IMR-90 (cell line): Measurements from ENCODE around the gene CPEB2. TPM values are rescaled to one million over a fixed set of nuclear protein-coding genes. Genes with fewer than 3 reads are reported as not detected.

ENCODE experiments used
- ATAC-seq: fragments of 200-7000 bp; cut with Tn5 transposase; 2 replicates; pipeline ENCODE4 v1.9.1; 2020; ENCODE audit warnings: low read depth, mild to moderate bottlenecking, moderate library complexity
- BruUV-seq: library from RNA; stranded (reverse); fragments of 400-500 nt; replicated peaks from 2 replicates; lab custom pipeline; 2021; lab: Mats Ljungman, UMichigan
- CTCF ChIA-PET: fragments of 300-600 bp; formaldehyde crosslinking; extraction: SDS; loops from one replicate; lab custom pipeline; 2021; ENCODE audit warnings: antibody characterized with exemption; lab: Yijun Ruan, JAX
- POLR2A ChIA-PET: fragments of 300-600 bp; sonication (Branson Sonifier 250); formaldehyde crosslinking; loops from one replicate; lab custom pipeline; 2022; ENCODE audit warnings: antibody characterized with exemption; ENCODE audit not compliant: unreplicated experiment; lab: Charles Lee
- DNase-seq: peaks from one replicate; pipeline ENCODE4 v3.0.0; 2013
- H2AFZ ChIP-seq: replicated peaks from 2 replicates; pipeline ENCODE3; 2013; ENCODE audit warnings: low read length, mild to moderate bottlenecking; ENCODE audit not compliant: poor library complexity
- H2AK5ac ChIP-seq: 2 replicates; pipeline ENCODE4 v1.6.1; 2013; ENCODE audit warnings: low read depth, low read length, inconsistent platforms
- H2AK9ac ChIP-seq: replicated peaks from 2 replicates; pipeline ENCODE3; 2013; ENCODE audit warnings: mild to moderate bottlenecking, low read depth, low read length, moderate library complexity; ENCODE audit not compliant: poor library complexity
- H2BK120ac ChIP-seq: 2 replicates; pipeline ENCODE4 v1.6.1; 2013; ENCODE audit warnings: low read depth, low read length, inconsistent platforms
- H2BK15ac ChIP-seq: 3 replicates; pipeline ENCODE4 v1.6.1; 2013; ENCODE audit warnings: low read depth, low read length, inconsistent platforms
- H2BK20ac ChIP-seq: 2 replicates; pipeline ENCODE4 v1.6.1; 2013; ENCODE audit warnings: low read depth, mild to moderate bottlenecking, inconsistent platforms, low read length, moderate library complexity
- H2BK5ac ChIP-seq: 2 replicates; pipeline ENCODE4 v1.6.1; 2013; ENCODE audit warnings: mild to moderate bottlenecking, low read depth, low read length, inconsistent platforms; ENCODE audit not compliant: poor library complexity, severe bottlenecking
- H3K14ac ChIP-seq: replicated peaks from 2 replicates; pipeline ENCODE4 v1.6.1; 2013; ENCODE audit warnings: low read depth, low read length, inconsistent platforms
- H3K18ac ChIP-seq: 2 replicates; pipeline ENCODE4 v1.6.1; 2013; ENCODE audit warnings: low read depth, low read length, control low read depth
- H3K23ac ChIP-seq: 2 replicates; pipeline ENCODE4 v1.6.1; 2013; ENCODE audit warnings: low read depth, low read length, inconsistent platforms
- H3K27ac ChIP-seq: 2 replicates; pipeline ENCODE4 v1.5.1; 2013; ENCODE audit warnings: mild to moderate bottlenecking, control low read depth, low read length; ENCODE audit not compliant: insufficient read depth
- H3K27me3 ChIP-seq: 2 replicates; pipeline ENCODE4 v1.6.1; 2013; ENCODE audit warnings: low read length; ENCODE audit not compliant: control insufficient read depth, insufficient read depth
- H3K36me3 ChIP-seq: 2 replicates; pipeline ENCODE4 v1.6.1; 2013; ENCODE audit warnings: low read length, mixed read lengths; ENCODE audit not compliant: control insufficient read depth, insufficient read depth
- H3K4ac ChIP-seq: 2 replicates; pipeline ENCODE4 v1.6.1; 2013; ENCODE audit warnings: low read depth, low read length, inconsistent platforms
- H3K4me1 ChIP-seq: 2 replicates; pipeline ENCODE4 v1.6.1; 2013; ENCODE audit warnings: low read length, mixed read lengths; ENCODE audit not compliant: control insufficient read depth, insufficient read depth
- H3K4me2 ChIP-seq: 2 replicates; pipeline ENCODE4 v1.6.1; 2013; ENCODE audit warnings: low read depth, mild to moderate bottlenecking, control low read depth, low read length, moderate library complexity
- H3K4me3 ChIP-seq: 2 replicates; pipeline ENCODE4 v1.5.1; 2013; ENCODE audit warnings: low read depth, mild to moderate bottlenecking, control low read depth, low read length, moderate library complexity; ENCODE audit not compliant: insufficient read depth
- H3K56ac ChIP-seq: 2 replicates; pipeline ENCODE4 v1.6.1; 2013; ENCODE audit warnings: low read length, inconsistent platforms; ENCODE audit not compliant: insufficient read depth; ENCODE audit errors: extremely low read depth
- H3K79me1 ChIP-seq, 2 experiments: 2 replicates each; pipeline ENCODE4 v1.6.1; 2013; ENCODE audit warnings: low read length in 2 of 2, inconsistent platforms in 1 of 2, low read depth in 1 of 2
- H3K9ac ChIP-seq: 2 replicates; pipeline ENCODE4 v1.6.1; 2013; ENCODE audit warnings: low read depth, low read length, control low read depth
- H3K9me1 ChIP-seq: 2 replicates; pipeline ENCODE4 v1.6.1; 2013; ENCODE audit warnings: low read length, inconsistent platforms; ENCODE audit not compliant: insufficient read depth
- H3K9me3 ChIP-seq: 2 replicates; pipeline ENCODE4 v1.6.1; 2013; ENCODE audit warnings: low read length; ENCODE audit not compliant: control insufficient read depth, insufficient read depth
- H4K20me1 ChIP-seq: 2 replicates; pipeline ENCODE4 v1.6.1; 2013; ENCODE audit warnings: low read length, inconsistent platforms; ENCODE audit not compliant: insufficient read depth
- H4K5ac ChIP-seq: 2 replicates; pipeline ENCODE4 v1.6.1; 2013; ENCODE audit warnings: mild to moderate bottlenecking, low read depth, low read length, control low read depth
- H4K8ac ChIP-seq, 2 experiments: 2 replicates each; pipeline ENCODE4 v1.6.1; 2013; ENCODE audit warnings: low read depth in 2 of 2, low read length in 2 of 2, control low read depth in 1 of 2, inconsistent platforms in 1 of 2
- H4K91ac ChIP-seq: 2 replicates; pipeline ENCODE4 v1.6.1; 2013; ENCODE audit warnings: low read depth, low read length, inconsistent platforms; ENCODE audit not compliant: insufficient read depth
- BHLHE40 ChIP-seq: fragments of 150-350 bp; IDR thresholded peaks from 2 replicates; pipeline ENCODE4 v1.6.1; 2016; ENCODE audit warnings: mild to moderate bottlenecking, low read depth, low read length
- CEBPB ChIP-seq: IDR thresholded peaks from 2 replicates; pipeline ENCODE4 v1.6.1; 2012; ENCODE audit warnings: low read depth, low read length, improper control_type of control experiment
- CHD1 ChIP-seq: IDR thresholded peaks from 2 replicates; pipeline ENCODE4 v1.6.1; 2012; ENCODE audit warnings: low read depth, low read length, improper control_type of control experiment
- ELK1 ChIP-seq: fragments of 150-350 bp; IDR thresholded peaks from 2 replicates; pipeline ENCODE4 v1.6.1; 2016; ENCODE audit warnings: low read depth, mild to moderate bottlenecking, low read length, moderate library complexity, borderline replicate concordance
- FOS ChIP-seq: fragments of 150-350 bp; IDR thresholded peaks from 2 replicates; pipeline ENCODE4 v1.6.1; 2016; ENCODE audit warnings: low read depth, low read length
- MAFK ChIP-seq: IDR thresholded peaks from 2 replicates; pipeline ENCODE4 v1.6.1; 2012; ENCODE audit warnings: low read depth, low read length, improper control_type of control experiment
- MAZ ChIP-seq: IDR thresholded peaks from 2 replicates; pipeline ENCODE4 v1.6.1; 2012; ENCODE audit warnings: low read depth, mild to moderate bottlenecking, low read length, improper control_type of control experiment, moderate library complexity, borderline replicate concordance
- MXI1 ChIP-seq: IDR thresholded peaks from 2 replicates; pipeline ENCODE4 v1.6.1; 2012; ENCODE audit warnings: low read depth, mild to moderate bottlenecking, low read length, moderate library complexity, borderline replicate concordance
- NFE2L2 ChIP-seq: fragments of 150-350 bp; IDR thresholded peaks from 2 replicates; pipeline ENCODE4 v1.6.1; 2016; ENCODE audit warnings: low read depth, mild to moderate bottlenecking, low read length
- POLR2A ChIP-seq: IDR thresholded peaks from 2 replicates; pipeline ENCODE4 v1.6.1; 2012; ENCODE audit warnings: mild to moderate bottlenecking, low read depth, low read length
- RAD21 ChIP-seq: IDR thresholded peaks from 2 replicates; pipeline ENCODE4 v1.6.1; 2012; ENCODE audit warnings: low read length, improper control_type of control experiment
- RCOR1 ChIP-seq: IDR thresholded peaks from 2 replicates; pipeline ENCODE4 v1.6.1; 2012; ENCODE audit warnings: mild to moderate bottlenecking, low read length, improper control_type of control experiment; ENCODE audit not compliant: insufficient replicate concordance
- RFX5 ChIP-seq: IDR thresholded peaks from 2 replicates; pipeline ENCODE4 v1.8.0; 2012; ENCODE audit warnings: low read depth, mild to moderate bottlenecking, low read length, moderate library complexity
- SMC3 ChIP-seq: fragments of 150-350 bp; IDR thresholded peaks from 2 replicates; pipeline ENCODE4 v1.6.1; 2016; ENCODE audit warnings: low read depth, mild to moderate bottlenecking, antibody characterized with exemption, low read length, moderate library complexity
- USF2 ChIP-seq: fragments of 150-350 bp; IDR thresholded peaks from 2 replicates; pipeline ENCODE4 v1.6.1; 2017; ENCODE audit warnings: mild to moderate bottlenecking, antibody characterized with exemption, low read length, low read depth
- WGBS, 2 experiments: methylation state at CpG; one replicate each; pipeline versions ENCODE4 v1.1.5 to v1.1.7; 2013; ENCODE audit warnings: missing lambda C conversion rate in 2 of 2; ENCODE audit not compliant: insufficient read length in 1 of 2; ENCODE audit errors: extremely low coverage in 2 of 2; 5-methylcytosine and 5-hydroxymethylcytosine counted together
- dilution Hi-C: fragments of 300-500 bp; cut with HindIII; formaldehyde crosslinking; loops from one replicate; pipeline ENCODE4 v1.14.3; 2018; ENCODE audit warnings: low sequenced_read_pairs; ENCODE audit not compliant: unreplicated experiment
- in situ Hi-C: fragments of 300-500 bp; cut with MboI; formaldehyde crosslinking; loops from 3 replicates; pipeline ENCODE4 v1.14.3; 2019; ENCODE audit warnings: low sequenced_read_pairs, inconsistent platforms, mixed read lengths
- intact Hi-C: fragments of 100-400 bp; cut with micrococcal nuclease; formaldehyde crosslinking; loops from 2 replicates; pipeline ENCODE4 v1.10.0; 2022
- polyA plus RNA-seq, 3 experiments: library from polyadenylated mRNA; depleted of rRNA; stranded (reverse); fragments of >200 nt; gene quantifications; 2 replicates each; pipeline ENCODE4 v1.2.3, GENCODE V29; 2012; ENCODE audit warnings: low replicate concordance in 1 of 3
- total RNA-seq: library from RNA; depleted of rRNA; stranded (reverse); fragments of >200 nt; gene quantifications from 2 replicates; pipeline ENCODE4 v1.2.3, GENCODE V29; 2012

CPEB2 gene
- total and polyA plus RNA-seq, 2 of the 4 experiments (the other 2 are of a cell fraction), result 10.6 to 12.0 TPM

GRCh38 chr4:15031993-15032675 lies 29.9 kb downstream of the CPEB2 start:
- Histone ChIP-seq H3K4me1 (peaks cover 7% of the 10 kb centered on the region; the same call in 1 of the 2 replicates), H3K36me3 (peaks cover 7% of the 10 kb centered on the region), H2BK15ac (peak overlapping the region; percentile 70; the same call in 1 of the 3 replicates), H3K27me3 (no peaks in the 10 kb centered on the region), H2AK9ac (no peak overlapping the region), H4K5ac (no peak overlapping the region), H2BK20ac (no peak overlapping the region), H2BK120ac (no peak overlapping the region), H4K20me1 (peaks cover 7% of the 10 kb centered on the region; the same call in 1 of the 2 replicates), H3K9me3 (no peaks in the 10 kb centered on the region), H3K18ac (no peak overlapping the region; the same call in 1 of the 2 replicates), H3K14ac (peak overlapping the region; percentile 65), H3K9ac (no peak overlapping the region), H4K8ac (peak overlapping the region in 1 of 2 experiments; percentile 61; a peak in 1 of 4 replicates), H3K27ac (peak overlapping the region; percentile 27), H3K56ac (no peak overlapping the region), H2AK5ac (no peak overlapping the region), H2AFZ (no peak overlapping the region), H3K23ac (no peak overlapping the region; the same call in none of the 2 replicates), H4K91ac (no peak overlapping the region), H3K9me1 (peaks cover 5% of the 10 kb centered on the region), H2BK5ac (peak overlapping the region; percentile 67), H3K79me1 (peaks cover 12 to 43% of the 10 kb centered on the region in 2 experiments), H3K4me3 (no peak overlapping the region), H3K4ac (0 out of 2 replicates have a peak overlapping the region, but pooled peaks have one; percentile 36), H3K4me2 (no peak overlapping the region; the same call in 1 of the 2 replicates)
- no TSS peak for BruUV-seq
- intact Hi-C loops, result no loop called here
- ChIA-PET POLR2A (no interaction called here), CTCF (no interaction called here)
- DNase-seq (peak; percentile 55), ATAC-seq (peak; percentile 64)
- dilution Hi-C loops, result no loop called here
- in situ Hi-C loops, result no loop called here
- WGBS, 2 experiments, result no CpG with 5 or more reads among the region's 2 CpGs
- TF ChIP-seq NFE2L2, result no peak
- no peak for TF ChIP-seq RAD21
- TF ChIP-seq SMC3, result no peak
- no peak for TF ChIP-seq FOS
- TF ChIP-seq MAZ, result no peak
- TF ChIP-seq RFX5, result no peak
- TF ChIP-seq POLR2A, result no peak
- no peak for TF ChIP-seq USF2
- TF ChIP-seq BHLHE40, result no peak
- TF ChIP-seq CHD1, result no peak
- no peak for TF ChIP-seq MXI1
- no peak for TF ChIP-seq RCOR1
- TF ChIP-seq MAFK, result no peak
- TF ChIP-seq ELK1, result no peak
- no peak for TF ChIP-seq CEBPB
